GM19463 (cell line): ENCODE measurements around the gene ING3.

Experiments
- ATAC-seq: cut with Tn5 transposase; IDR thresholded peaks from one replicate; pipeline ENCODE4 v1.9.1; 2021; ENCODE audit warnings: mild to moderate bottlenecking, moderate library complexity; ENCODE audit not compliant: unreplicated experiment

The ING3 gene

DNA sequence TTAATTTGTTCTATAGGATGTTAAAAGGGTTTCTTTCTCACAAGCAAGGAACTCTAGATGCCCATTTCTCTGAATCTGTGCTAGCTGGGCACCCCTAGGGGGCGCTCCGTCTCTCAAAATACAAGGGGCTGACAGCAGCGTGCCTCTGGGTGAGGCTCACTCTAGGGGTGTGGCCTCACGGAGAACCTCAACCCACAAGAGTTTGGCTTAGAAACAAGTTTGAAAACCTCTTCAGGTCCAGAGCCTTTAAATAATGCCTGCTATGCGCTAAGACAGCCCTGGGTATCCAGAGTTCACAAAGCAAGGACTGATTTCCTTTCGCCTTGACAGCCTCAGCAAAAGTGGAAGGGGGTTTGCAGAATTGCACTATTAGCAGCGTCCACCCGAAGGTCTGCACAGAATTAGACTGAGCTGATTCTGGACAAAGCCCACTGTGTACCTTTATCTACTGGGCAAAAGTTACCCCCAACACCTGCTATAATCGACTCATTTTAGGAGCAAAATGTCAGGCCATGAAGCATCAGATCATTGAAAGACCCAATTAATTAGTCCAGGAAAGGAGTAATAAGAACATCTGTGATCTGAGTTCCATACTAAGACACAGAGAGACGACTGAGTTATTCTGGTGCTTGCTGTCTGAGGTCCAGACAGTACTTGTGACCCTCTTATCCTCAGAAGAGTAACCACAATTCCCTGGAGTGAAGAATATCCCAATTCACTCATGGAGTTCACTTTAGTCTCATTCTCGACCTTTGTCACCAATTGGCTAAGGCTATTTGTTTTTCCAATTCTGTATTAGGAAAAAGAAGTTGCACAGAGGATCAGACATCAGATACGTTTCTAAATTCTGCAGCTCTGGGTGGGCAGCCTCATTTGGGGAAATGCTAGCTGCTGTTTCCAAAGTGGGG lies 37.4 kb downstream of the ING3 start:
- ATAC-seq = peak; percentile 88

- ATAC-seq = peak; percentile 66
These were observed 38.1 kb downstream of the ING3 start, which contains the start of gene CPED1 for GRCh38 chr7:120988591-120989256. Gene CPED1, plus strand, starts transcription at chr7:120988711. Its CDS starts 911 bp downstream, at chr7:120989622.

DNA sequence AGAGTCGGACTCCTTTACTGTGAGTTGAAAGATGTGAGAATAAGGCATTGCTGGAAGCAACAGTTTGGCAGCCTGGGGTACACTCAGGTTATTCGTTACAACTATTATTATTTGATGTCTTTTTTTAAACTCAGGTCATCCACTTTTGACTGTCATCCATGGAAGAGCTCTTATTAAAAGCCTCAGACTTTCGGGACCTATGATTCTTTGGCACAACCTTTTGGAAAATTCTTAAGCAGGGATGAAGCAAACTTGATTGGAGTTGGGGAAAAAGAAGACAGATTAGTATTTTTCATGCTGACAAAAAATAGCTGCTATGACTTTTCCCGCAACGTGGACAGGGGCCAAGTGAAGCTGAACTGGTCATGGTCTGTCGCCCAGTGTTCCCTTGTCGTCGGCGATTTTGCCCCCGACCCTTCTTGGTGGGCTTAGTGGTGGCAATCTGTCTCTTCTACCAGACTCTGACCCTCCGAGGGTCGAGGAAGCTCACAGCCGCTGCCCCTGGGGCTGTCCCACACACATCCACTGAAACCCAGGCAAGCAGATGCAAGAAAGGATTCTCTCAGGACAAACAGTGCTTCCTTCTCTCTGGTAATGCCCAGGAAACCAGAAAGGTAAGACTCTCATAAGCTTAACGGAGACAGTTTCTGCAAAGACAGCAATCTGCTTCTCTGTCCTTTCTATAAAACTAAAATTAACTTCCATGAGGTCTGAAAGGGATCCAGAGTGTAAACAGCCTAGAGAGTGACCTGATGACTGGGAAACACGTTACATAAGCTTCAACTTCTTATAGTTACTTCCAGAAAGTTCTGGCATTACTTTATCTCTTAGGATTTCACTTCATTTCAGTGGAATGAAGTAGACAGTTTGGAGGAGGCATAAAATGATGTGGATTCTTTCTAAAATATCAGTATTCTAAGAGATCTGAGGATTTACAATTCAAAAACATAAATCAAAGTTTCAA lies 39.0 kb downstream of the ING3 start:
- ATAC-seq = no peak

- no peak for ATAC-seq
These were observed 40.0 kb downstream of the ING3 start for GRCh38 chr7:120990468-120991118.

DNA sequence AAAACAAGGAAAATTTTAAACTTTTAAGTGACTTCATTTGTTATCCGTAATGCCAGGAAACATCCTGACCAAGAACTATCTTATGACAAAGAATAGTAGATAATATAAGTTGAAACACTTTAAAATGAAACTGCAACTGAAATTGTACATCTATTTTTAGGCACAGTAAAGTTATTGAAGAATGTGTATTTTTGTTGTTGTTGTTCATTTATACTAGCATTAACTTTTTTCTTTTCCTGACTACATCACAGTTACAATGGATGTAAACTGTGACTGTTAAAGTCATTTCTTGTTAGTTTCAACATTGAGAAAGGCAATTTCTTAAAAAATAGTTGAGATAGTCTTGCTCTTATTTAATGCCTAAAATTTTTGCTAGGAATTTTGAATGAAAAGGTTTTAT lies 40.6 kb downstream of the ING3 start:
- no peak for ATAC-seq

DNA sequence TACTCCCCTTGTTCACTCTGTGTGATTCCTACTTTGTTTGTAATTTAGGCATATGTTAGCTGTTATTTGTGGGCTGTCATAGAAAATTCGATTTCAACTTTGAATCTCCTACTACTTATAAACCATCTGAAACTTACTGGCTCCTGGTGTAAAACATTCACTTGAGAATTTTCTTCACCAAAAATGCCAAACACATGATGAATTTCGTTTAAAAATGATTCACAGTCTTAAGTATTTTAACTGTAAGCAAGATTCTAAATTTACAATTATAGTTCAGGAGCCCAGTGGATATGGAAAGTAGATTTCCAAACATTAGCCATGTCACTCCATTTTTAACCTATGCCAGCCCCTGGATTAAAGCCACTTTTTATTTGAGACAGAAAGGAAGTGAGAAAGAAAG lies 41.0 kb downstream of the ING3 start:
- no peak for ATAC-seq

GRCh38 chr7:120992272-120992964 lies 41.8 kb downstream of the ING3 start:
- ATAC-seq = no peak

DNA sequence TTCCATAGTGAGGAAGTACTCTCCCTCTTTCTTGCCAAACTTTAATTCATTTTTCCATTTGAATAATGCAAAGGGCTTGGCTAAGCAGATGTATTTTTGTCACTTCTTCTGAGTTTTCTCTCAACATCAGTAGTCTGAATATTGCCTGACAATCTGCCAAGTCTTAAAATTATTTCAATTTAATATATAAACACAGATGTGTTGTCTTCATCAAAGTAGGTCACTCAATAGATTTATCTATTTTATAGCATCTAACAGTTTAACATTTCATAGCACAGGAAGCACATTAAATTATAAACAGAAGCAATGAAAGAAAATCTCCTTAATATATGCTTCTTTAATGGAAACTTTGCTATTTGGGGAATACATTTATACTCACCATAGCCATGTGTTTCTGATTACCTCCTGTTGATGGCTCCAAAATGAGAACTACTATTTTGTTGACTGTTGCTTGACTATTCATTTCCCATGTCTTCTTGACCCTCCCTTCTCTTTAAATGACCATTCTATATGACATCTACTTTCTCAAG lies 42.5 kb downstream of the ING3 start:
- ATAC-seq = no peak

DNA sequence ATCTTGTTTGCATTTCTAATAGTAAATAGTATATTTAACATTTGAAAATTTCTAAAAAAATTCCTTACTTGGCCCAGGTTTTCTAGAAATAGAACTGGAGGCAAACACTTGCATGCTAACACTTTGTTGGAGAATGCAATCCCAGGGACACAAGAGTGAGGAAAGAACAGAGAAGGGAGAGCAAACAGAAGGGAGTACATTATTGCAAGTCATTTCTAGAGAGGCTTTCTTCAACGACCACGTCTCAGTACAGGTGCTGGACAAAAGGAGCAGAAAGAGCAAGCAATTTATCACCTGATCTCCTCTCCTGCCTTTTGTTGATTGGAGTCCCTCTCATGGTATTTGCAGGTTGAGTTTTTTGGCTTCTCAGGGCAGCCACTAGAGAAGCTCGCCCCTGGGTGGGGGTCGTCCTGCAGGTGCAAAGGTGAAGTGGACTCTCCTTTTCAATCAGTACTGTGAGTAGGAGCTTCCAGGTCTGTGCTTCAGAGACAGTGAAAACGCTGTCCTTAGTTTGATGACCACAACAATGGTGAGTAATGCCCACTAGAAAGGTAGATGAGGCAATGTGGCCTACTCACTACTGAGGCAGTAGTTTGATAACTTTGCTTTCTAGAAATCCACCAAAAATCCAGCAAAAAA lies 43.1 kb downstream of the ING3 start:
- ATAC-seq = no peak

DNA sequence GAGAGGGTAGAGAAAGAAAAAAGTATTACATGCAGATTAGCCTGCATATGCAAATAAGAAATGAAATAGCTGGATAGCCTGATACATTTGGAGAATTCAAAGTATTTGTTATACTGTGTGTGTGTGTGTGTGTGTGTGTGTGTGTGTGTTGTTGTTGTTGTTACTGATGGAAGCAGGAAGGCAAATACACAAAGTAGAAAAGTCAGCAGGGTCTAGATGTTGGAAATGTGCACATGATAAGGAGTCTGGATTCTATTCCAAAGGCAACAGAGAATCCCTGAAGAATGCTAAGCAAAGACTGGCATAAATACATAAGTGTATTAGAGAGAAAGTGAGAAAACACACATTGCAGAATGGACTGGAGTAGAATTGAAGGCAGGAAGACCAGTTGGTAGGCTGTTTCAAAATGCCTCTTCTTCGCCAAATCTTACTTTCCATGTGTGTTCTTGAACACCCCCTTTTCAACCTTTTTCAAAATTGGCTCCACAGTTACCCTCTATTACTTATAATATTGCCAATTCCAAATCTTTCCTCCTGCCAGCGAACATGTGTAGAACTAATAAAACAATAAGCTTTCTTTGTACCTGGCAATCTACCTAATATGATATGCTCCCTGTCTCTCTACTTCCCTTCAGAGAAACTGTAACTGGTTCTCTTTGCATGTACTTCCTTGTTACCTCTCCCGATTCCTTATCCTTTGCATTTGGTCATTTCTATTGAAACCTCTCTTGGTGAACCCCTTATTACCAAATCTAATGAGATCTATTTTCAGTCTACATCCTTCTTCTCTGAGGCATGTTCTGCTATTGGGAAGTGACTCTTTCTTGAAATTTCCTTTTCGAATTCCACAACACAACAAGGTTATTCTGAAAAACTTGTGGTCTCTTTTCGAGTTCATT lies 44.2 kb downstream of the ING3 start:
- ATAC-seq = no peak

DNA sequence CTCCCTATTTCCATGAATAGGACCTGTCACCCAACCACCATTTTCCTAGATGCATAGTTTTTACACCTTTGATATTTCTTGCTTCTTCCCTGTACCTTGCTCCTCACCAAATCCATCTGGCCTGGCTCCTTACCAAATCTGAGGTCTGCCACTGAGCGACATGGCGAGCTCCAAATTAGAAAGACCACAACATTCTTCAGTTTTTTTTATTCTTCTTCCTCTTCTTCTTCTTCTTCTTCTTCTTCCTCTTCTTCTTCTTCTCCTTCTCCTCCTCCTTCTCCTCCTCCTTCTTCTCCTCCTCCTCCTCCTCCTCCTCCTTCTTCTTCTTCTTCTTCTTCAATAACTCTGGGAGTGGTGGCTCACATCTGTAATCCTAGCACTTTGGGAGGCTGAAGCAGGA lies 45.1 kb downstream of the ING3 start:
- no peak for ATAC-seq

DNA sequence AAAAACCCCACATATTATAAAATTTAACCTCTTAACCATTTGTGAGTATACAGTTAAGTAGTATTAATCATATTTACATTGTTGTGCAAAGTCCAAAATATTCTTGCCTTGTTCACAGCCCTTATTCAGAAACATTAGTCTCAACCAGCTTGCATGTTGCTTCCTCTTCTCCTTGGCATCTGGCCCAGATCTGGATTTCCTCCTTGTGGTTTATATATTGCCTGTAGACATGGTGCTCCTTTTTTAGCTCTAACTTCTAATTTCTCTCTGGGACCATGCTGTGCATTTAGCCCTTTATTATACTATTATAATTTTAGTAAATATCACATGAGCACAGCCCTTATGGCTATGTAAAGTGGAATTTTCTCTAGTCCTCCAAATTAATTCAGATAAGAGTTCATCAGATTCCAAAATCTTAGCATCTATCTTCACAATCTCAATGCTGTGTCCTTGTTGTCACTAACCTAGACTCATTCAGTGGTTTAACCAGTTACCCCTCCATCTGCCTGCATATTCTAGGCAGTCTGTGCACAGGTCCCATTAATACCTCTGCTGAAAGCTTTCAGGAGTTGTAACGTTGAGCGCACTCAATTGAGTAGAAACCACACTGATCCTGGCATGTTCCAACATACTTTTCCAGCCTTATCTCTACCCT lies 45.9 kb downstream of the ING3 start:
- peak; percentile 50 for ATAC-seq

GRCh38 chr7:120996988-120997345 lies 46.4 kb downstream of the ING3 start:
- ATAC-seq = no peak

- ATAC-seq = no peak
These were observed 47.4 kb downstream of the ING3 start for GRCh38 chr7:120997882-120998474.

DNA sequence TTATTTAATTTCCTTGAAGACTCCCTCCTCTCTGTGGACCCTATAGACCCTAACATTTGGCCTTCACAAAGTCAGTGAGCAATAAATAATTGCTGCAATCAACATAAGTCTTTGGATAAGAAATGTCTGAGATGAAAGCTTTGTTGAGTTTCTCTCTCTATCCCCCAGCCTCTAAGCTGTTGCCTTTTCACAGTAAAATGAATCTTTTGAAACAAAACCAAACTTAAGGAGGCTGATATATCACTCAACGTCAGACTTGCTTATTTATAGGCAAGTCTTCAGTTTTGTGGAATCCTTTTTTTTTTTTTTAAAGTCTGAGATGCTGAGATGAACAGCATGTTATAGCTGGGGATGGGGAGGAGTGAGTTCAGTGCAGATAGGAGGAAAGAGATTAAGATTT lies 47.9 kb downstream of the ING3 start:
- ATAC-seq = no peak

- no peak for ATAC-seq
These were observed 48.5 kb downstream of the ING3 start for GRCh38 chr7:120998996-120999565.
